ENCODE results near the gene ALX3.

ALX3 gene

GRCh38 chr1:110061341-110061740 lies 9.1 kb downstream of the ALX3 start:
- Histone ChIP-seq H3K9me3 (ENCODE audit: control insufficient read depth in 1 of 2, low read length in 2 of 2) (no peaks in the 10 kb centered on the region), H3K4me3 (ENCODE audit: low read depth in 1 of 2, low read length in 2 of 2) (no peak overlapping the region), H3K4me1 (ENCODE audit: control insufficient read depth in 1 of 2, insufficient read depth in 2 of 2, low read length in 2 of 2) (peaks cover 0 to 4% of the 10 kb centered on the region in 2 donors), H3K27ac (ENCODE audit: low read length) (no peak overlapping the region), H3K36me3 (ENCODE audit: control insufficient read depth in 1 of 2, insufficient read depth in 2 of 2, low read length in 2 of 2) (peaks cover 16 to 18% of the 10 kb centered on the region in 2 donors), H3K27me3 (ENCODE audit: low read depth, low read length) (no peaks in the 10 kb centered on the region)

DNA sequence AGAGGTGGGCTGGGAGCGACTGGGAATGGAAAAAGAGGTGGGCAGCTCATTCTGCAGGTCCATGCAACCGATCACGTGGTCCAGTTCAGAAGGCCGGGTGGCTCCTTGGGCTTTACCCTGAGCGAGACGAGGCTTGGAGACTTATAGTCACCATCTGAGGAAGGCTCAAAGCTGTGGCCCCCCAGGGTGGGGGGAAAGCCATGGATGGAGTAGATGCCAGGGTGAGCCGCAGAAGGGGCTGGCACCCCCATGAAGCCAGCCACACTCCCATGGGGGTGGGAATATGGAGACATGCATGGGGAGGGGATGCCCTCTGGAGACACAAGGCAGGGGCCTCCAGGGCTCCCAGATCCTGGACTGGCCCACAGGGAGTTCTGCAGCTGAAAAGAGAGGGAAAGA lies 9.8 kb downstream of the ALX3 start:
- Histone ChIP-seq H3K4me3 (ENCODE audit: low read depth in 1 of 2, low read length in 2 of 2) (no peak overlapping the region), H3K27ac (ENCODE audit: low read length) (no peak overlapping the region), H3K9me3 (ENCODE audit: control insufficient read depth in 1 of 2, low read length in 2 of 2) (no peaks in the 10 kb centered on the region), H3K27me3 (ENCODE audit: low read depth, low read length) (no peaks in the 10 kb centered on the region), H3K36me3 (ENCODE audit: control insufficient read depth in 1 of 2, insufficient read depth in 2 of 2, low read length in 2 of 2) (peaks cover 20 to 25% of the 10 kb centered on the region in 2 donors), H3K4me1 (ENCODE audit: control insufficient read depth in 1 of 2, insufficient read depth in 2 of 2, low read length in 2 of 2) (peaks cover 0 to 6% of the 10 kb centered on the region in 2 donors)

DNA sequence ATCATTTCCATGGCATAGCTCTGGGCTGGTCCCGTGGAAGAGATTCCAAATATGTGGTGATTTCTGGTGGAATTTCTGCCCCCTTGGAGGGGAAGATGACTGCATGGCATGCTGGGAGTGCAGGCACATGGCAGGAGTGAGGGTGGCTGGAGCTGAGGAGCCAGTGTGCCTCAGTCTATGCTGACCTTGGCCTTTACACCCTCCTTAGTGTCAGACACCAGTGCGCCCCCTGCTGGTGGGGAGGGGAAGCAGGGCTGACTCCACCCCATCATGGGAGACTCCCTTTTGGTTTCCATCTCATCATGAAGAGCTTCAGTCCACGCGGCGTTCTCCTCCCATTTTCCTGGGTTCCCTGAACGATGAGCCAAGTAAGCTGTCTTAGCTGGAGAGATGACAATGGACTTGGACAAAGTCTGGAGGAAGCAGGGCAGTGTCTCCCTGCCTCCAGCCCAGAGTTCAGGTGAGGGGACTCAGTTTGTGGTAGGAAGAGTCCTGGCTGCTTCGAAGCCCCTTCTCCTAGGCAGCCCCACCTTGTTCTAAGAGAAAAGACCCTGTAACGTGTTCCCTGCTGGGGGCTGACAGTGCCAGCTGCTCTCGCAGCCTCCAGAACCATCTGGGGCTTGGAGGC lies 10.3 kb downstream of the ALX3 start:
- no peak overlapping the region for H3K27ac ChIP-seq (ENCODE audit: low read length)
- peaks cover 25 to 30% of the 10 kb centered on the region in 2 donors for H3K36me3 ChIP-seq (ENCODE audit: control insufficient read depth in 1 of 2, insufficient read depth in 2 of 2, low read length in 2 of 2)
- H3K4me3 ChIP-seq (ENCODE audit: low read depth in 1 of 2, low read length in 2 of 2) = no peak overlapping the region
- H3K9me3 ChIP-seq (ENCODE audit: control insufficient read depth in 1 of 2, low read length in 2 of 2) = no peaks in the 10 kb centered on the region
- H3K4me1 ChIP-seq (ENCODE audit: control insufficient read depth in 1 of 2, insufficient read depth in 2 of 2, low read length in 2 of 2) = peaks cover 0 to 7% of the 10 kb centered on the region in 2 donors
- no peaks in the 10 kb centered on the region for H3K27me3 ChIP-seq (ENCODE audit: low read depth, low read length)

- Histone ChIP-seq H3K27ac (ENCODE audit: low read length) (no peak overlapping the region), H3K9me3 (ENCODE audit: control insufficient read depth in 1 of 2, low read length in 2 of 2) (no peaks in the 10 kb centered on the region), H3K4me1 (ENCODE audit: control insufficient read depth in 1 of 2, insufficient read depth in 2 of 2, low read length in 2 of 2) (peaks cover 0 to 7% of the 10 kb centered on the region in 2 donors), H3K36me3 (ENCODE audit: control insufficient read depth in 1 of 2, insufficient read depth in 2 of 2, low read length in 2 of 2) (peaks cover 33 to 39% of the 10 kb centered on the region in 2 donors), H3K27me3 (ENCODE audit: low read depth, low read length) (no peaks in the 10 kb centered on the region), H3K4me3 (ENCODE audit: low read depth in 1 of 2, low read length in 2 of 2) (no peak overlapping the region)
Measured at GRCh38 chr1:110059133-110059863, 11.2 kb downstream of the ALX3 start.

DNA sequence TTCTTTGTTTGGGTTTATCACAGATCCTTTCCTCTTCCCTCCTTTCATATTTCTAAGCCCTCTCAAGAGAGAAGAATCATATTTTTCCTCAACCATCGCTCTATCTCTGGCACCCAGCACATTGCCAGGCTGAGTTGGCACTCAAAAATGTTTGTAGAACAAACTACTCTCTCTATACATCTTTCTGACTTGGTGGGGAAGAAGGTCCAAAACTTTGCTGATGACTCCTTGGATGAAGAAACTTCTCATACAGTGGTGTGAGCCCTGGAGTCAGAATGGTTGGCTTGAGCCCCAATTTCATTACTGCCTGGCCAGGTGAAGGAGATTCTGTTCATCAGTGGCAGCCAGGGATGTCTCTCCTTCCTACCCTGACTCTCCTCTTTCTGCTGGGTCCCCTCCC lies 11.9 kb downstream of the ALX3 start:
- H3K36me3 ChIP-seq (ENCODE audit: control insufficient read depth in 1 of 2, insufficient read depth in 2 of 2, low read length in 2 of 2) = peaks cover 40 to 46% of the 10 kb centered on the region in 2 donors
- no peaks in the 10 kb centered on the region for H3K9me3 ChIP-seq (ENCODE audit: control insufficient read depth in 1 of 2, low read length in 2 of 2)
- peaks cover 0 to 7% of the 10 kb centered on the region in 2 donors for H3K4me1 ChIP-seq (ENCODE audit: control insufficient read depth in 1 of 2, insufficient read depth in 2 of 2, low read length in 2 of 2)
- H3K27me3 ChIP-seq (ENCODE audit: low read depth, low read length) = no peaks in the 10 kb centered on the region
- no peak overlapping the region for H3K4me3 ChIP-seq (ENCODE audit: low read depth in 1 of 2, low read length in 2 of 2)
- H3K27ac ChIP-seq (ENCODE audit: low read length) = no peak overlapping the region

DNA sequence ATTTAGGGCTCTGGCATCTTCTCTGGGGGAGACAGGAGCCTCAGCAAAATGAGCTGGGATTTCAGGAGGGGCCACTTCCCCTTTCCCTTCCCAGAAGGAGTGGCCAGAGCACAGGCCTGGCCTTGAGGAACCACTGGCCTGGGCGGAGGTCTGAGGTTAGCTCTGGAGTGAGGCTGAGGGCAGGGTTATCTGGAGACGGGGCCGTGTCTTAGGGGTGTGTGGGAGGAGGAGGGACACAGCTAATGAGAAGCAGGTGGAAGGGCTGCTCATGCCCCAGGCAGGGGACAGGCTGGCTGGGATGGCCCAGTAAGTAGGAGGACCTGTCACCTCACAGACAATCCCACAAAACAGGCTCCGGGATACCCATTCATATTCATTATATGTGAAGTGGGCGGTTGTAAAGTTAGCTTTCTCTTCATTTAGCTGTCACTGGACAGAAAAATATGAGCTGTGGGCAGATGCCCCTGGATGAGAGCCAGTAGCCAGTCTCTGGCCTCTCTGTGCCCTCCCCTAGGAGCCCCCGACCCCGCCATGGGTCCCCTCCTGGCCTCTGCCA lies 12.4 kb downstream of the ALX3 start:
- Histone ChIP-seq H3K4me3 (ENCODE audit: low read depth in 1 of 2, low read length in 2 of 2) (no peak overlapping the region), H3K27me3 (ENCODE audit: low read depth, low read length) (no peaks in the 10 kb centered on the region), H3K4me1 (ENCODE audit: control insufficient read depth in 1 of 2, insufficient read depth in 2 of 2, low read length in 2 of 2) (peaks cover 0 to 7% of the 10 kb centered on the region in 2 donors), H3K27ac (ENCODE audit: low read length) (no peak overlapping the region), H3K36me3 (ENCODE audit: control insufficient read depth in 1 of 2, insufficient read depth in 2 of 2, low read length in 2 of 2) (peaks cover 45 to 51% of the 10 kb centered on the region in 2 donors), H3K9me3 (ENCODE audit: control insufficient read depth in 1 of 2, low read length in 2 of 2) (no peaks in the 10 kb centered on the region)

DNA sequence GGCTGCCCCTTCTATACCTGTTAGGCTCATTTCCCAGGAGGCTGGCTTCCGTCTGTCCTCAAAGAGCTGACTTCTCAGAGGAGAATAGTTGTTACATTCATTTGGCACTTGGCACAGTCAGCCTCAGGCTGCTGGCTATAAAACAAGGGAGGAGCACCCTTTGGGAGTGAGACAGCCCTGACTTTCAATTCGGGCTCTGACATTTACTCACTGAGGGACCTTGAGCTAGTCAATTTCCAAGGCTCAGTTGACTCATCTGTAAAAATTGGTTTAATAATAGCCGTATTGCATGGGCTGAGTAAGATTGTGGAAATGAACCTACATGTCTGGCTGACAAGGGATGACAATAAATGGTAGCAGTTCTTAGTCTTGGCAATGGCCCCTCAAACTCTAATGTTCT lies 13.7 kb downstream of the ALX3 start:
- Histone ChIP-seq H3K27ac (ENCODE audit: low read length) (no peak overlapping the region), H3K36me3 (ENCODE audit: control insufficient read depth in 1 of 2, insufficient read depth in 2 of 2, low read length in 2 of 2) (peaks cover 58 to 61% of the 10 kb centered on the region in 2 donors), H3K4me1 (ENCODE audit: control insufficient read depth in 1 of 2, insufficient read depth in 2 of 2, low read length in 2 of 2) (peaks cover 0 to 7% of the 10 kb centered on the region in 2 donors), H3K27me3 (ENCODE audit: low read depth, low read length) (no peaks in the 10 kb centered on the region), H3K4me3 (ENCODE audit: low read depth in 1 of 2, low read length in 2 of 2) (no peak overlapping the region), H3K9me3 (ENCODE audit: control insufficient read depth in 1 of 2, low read length in 2 of 2) (no peaks in the 10 kb centered on the region)

GRCh38 chr1:110056285-110056683 lies 14.2 kb downstream of the ALX3 start:
- Histone ChIP-seq H3K27me3 (ENCODE audit: low read depth, low read length) (no peaks in the 10 kb centered on the region), H3K4me1 (ENCODE audit: control insufficient read depth in 1 of 2, insufficient read depth in 2 of 2, low read length in 2 of 2) (peaks cover 0 to 7% of the 10 kb centered on the region in 2 donors), H3K4me3 (ENCODE audit: low read depth in 1 of 2, low read length in 2 of 2) (no peak overlapping the region), H3K27ac (ENCODE audit: low read length) (no peak overlapping the region), H3K9me3 (ENCODE audit: control insufficient read depth in 1 of 2, low read length in 2 of 2) (no peaks in the 10 kb centered on the region), H3K36me3 (ENCODE audit: control insufficient read depth in 1 of 2, insufficient read depth in 2 of 2, low read length in 2 of 2) (peaks cover 63 to 66% of the 10 kb centered on the region in 2 donors)

- Histone ChIP-seq H3K36me3 (ENCODE audit: control insufficient read depth in 1 of 2, insufficient read depth in 2 of 2, low read length in 2 of 2) (peaks cover 69 to 71% of the 10 kb centered on the region in 2 donors), H3K27ac (ENCODE audit: low read length) (no peak overlapping the region), H3K4me1 (ENCODE audit: control insufficient read depth in 1 of 2, insufficient read depth in 2 of 2, low read length in 2 of 2) (peaks cover 0 to 7% of the 10 kb centered on the region in 2 donors), H3K27me3 (ENCODE audit: low read depth, low read length) (no peaks in the 10 kb centered on the region), H3K4me3 (ENCODE audit: low read depth in 1 of 2, low read length in 2 of 2) (no peak overlapping the region), H3K9me3 (ENCODE audit: control insufficient read depth in 1 of 2, low read length in 2 of 2) (no peaks in the 10 kb centered on the region)
Measured at GRCh38 chr1:110055493-110056284, 14.8 kb downstream of the ALX3 start.

DNA sequence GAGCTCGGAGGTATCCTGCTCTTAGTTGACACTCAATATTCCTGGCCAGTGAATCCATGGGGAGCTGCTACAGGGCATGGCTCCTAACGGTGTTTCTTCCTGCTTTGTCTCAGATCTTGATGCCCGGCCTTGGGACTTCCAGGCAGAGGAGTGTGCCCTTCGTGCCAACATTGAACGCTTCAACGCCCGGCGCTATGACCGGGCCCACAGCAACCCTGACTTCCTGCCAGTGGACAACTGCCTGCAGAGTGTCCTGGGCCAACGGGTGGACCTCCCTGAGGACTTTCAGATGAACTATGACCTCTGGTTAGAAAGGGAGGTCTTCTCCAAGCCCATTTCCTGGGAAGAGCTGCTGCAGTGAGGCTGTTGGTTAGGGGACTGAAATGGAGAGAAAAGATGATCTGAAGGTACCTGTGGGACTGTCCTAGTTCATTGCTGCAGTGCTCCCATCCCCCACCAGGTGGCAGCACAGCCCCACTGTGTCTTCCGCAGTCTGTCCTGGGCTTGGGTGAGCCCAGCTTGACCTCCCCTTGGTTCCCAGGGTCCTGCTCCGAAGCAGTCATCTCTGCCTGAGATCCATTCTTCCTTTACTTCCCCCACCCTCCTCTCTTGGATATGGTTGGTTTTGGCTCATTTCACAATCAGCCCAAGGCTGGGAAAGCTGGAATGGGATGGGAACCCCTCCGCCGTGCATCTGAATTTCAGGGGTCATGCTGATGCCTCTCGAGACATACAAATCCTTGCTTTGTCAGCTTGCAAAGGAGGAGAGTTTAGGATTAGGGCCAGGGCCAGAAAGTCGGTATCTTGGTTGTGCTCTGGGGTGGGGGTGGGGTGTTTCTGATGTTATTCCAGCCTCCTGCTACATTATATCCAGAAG lies 16.7 kb downstream of the ALX3 start:
- Histone ChIP-seq H3K27ac (ENCODE audit: low read length) (no peak overlapping the region), H3K27me3 (ENCODE audit: low read depth, low read length) (no peaks in the 10 kb centered on the region), H3K4me3 (ENCODE audit: low read depth in 1 of 2, low read length in 2 of 2) (no peak overlapping the region), H3K4me1 (ENCODE audit: control insufficient read depth in 1 of 2, insufficient read depth in 2 of 2, low read length in 2 of 2) (peaks cover 0 to 23% of the 10 kb centered on the region in 2 donors), H3K9me3 (ENCODE audit: control insufficient read depth in 1 of 2, low read length in 2 of 2) (no peaks in the 10 kb centered on the region), H3K36me3 (ENCODE audit: control insufficient read depth in 1 of 2, insufficient read depth in 2 of 2, low read length in 2 of 2) (peaks cover 83 to 86% of the 10 kb centered on the region in 2 donors)

Measured in muscle layer of duodenum (tissue), 2 donors.